Thoracic aorta (tissue), 2 donors: ENCODE data around the gene MTA2. TPM values are rescaled to one million over a fixed set of nuclear protein-coding genes. Genes with fewer than 3 reads are reported as not detected.

Experiments used
- ATAC-seq: fragments of 150-250 bp; one replicate; pipeline ENCODE4 v1.8.0; 2017; ENCODE audit warnings: low read depth; ENCODE audit not compliant: insufficient number of reproducible peaks, low FRiP score
- DNase-seq: peaks from one replicate; pipeline ENCODE4 v3.0.0-alpha.2; 2020; ENCODE audit warnings: low spot score
- H3K27ac ChIP-seq, 2 donors: fragments of 200-600 bp; sonication (generic); 1 replicate in 1 of 2; 2 replicates in 1 of 2; pipeline ENCODE4 v1.5.1; 2016; ENCODE audit warnings: mild to moderate bottlenecking in 2 of 2, moderate library complexity in 2 of 2
- H3K27me3 ChIP-seq: fragments of 200-600 bp; sonication (generic); replicated peaks from 2 replicates; pipeline ENCODE4 v1.6.0; 2016; ENCODE audit warnings: mild to moderate bottlenecking; ENCODE audit not compliant: insufficient read depth
- H3K36me3 ChIP-seq: fragments of 200-600 bp; sonication (generic); one replicate; pipeline ENCODE4 v1.5.1; 2016
- H3K4me1 ChIP-seq, 2 donors: fragments of 200-600 bp; sonication (generic); 1 replicate in 1 of 2; 2 replicates in 1 of 2; pipeline versions ENCODE4 v1.5.1 to v1.6.0; 2016; ENCODE audit warnings: low read depth in 2 of 2, mild to moderate bottlenecking in 1 of 2; ENCODE audit not compliant: control insufficient read depth in 1 of 2
- H3K4me3 ChIP-seq: fragments of 200-600 bp; sonication (generic); 2 replicates; pipeline ENCODE4 v1.5.1; 2016; ENCODE audit warnings: mild to moderate bottlenecking
- H3K9me3 ChIP-seq: fragments of 200-600 bp; sonication (generic); 2 replicates; pipeline ENCODE4 v1.5.1; 2016
- total RNA-seq, 2 donors: library from RNA; depleted of rRNA; stranded (reverse); fragments of >200 nt; gene quantifications; one replicate each; pipeline versions ENCODE4 v1.1.0 to v1.2.3, GENCODE V29; 2016
- TF ChIP-seq, protein P1 (sequence below): fragments of 200-600 bp; sonication (generic); IDR thresholded peaks from one replicate; pipeline ENCODE4 v1.5.1; 2019; ENCODE audit warnings: antibody characterized with exemption

MTA2 gene
- total RNA-seq, 2 donors from 2014 or later: 55.9 to 124 TPM

DNA sequence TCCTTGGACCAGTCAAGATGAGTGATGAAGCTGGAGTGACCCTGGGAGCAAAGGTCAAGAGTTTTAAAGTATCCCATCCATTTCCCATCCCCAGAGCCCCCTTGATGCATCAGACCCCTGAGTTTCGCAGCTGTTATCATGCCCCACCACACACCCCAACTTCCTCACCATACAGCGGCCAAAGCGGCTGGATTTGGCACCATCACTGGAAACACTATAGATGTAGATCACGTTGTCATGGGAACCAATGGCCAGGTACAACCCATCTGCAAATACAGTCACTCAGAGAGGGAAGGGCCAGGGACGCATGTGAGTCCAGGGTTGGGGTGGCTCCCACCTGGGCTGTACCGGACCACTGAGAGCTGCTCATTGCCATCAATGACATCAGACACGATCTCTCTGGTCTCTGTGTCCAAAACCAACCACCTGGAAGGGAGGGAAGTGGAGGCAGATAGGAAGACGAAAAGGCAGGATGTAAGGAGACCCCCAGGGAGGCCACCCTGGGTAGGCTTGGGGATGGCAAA lies 2.2 kb upstream of the MTA2 start:
- Histone ChIP-seq H3K4me1 (peaks cover 16 to 33% of the 10 kb centered on the region in 2 donors), H3K27me3 (no peaks in the 10 kb centered on the region), H3K9me3 (no peaks in the 10 kb centered on the region), H3K36me3 (peaks cover 24% of the 10 kb centered on the region), H3K4me3 (no peak overlapping the region), H3K27ac (peak overlapping the region; percentile 98 to 99)
- DNase-seq: no peak
- TF ChIP-seq, protein P1, sequence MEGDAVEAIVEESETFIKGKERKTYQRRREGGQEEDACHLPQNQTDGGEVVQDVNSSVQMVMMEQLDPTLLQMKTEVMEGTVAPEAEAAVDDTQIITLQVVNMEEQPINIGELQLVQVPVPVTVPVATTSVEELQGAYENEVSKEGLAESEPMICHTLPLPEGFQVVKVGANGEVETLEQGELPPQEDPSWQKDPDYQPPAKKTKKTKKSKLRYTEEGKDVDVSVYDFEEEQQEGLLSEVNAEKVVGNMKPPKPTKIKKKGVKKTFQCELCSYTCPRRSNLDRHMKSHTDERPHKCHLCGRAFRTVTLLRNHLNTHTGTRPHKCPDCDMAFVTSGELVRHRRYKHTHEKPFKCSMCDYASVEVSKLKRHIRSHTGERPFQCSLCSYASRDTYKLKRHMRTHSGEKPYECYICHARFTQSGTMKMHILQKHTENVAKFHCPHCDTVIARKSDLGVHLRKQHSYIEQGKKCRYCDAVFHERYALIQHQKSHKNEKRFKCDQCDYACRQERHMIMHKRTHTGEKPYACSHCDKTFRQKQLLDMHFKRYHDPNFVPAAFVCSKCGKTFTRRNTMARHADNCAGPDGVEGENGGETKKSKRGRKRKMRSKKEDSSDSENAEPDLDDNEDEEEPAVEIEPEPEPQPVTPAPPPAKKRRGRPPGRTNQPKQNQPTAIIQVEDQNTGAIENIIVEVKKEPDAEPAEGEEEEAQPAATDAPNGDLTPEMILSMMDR: no peak
- no peak for ATAC-seq

DNA sequence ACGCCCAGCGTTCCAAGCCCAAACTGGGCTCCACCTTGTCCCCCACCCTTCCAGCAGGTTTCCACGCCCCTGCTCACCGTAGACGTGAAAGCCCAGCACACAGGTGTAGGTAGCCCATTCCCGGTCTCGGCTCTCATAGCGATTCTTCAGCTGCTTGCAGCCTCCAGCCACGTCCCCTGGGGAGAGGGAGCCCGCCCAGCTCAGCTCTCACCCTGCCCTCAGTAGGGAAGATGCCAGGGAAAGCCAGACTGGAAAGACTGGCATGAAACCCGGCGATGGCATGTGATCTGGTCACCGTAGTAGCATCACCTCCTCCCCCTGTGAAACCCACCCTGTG lies 1.4 kb upstream of the MTA2 start:
- no peak for DNase-seq
- Histone ChIP-seq H3K27me3 (no peaks in the 10 kb centered on the region), H3K36me3 (peaks cover 24% of the 10 kb centered on the region), H3K27ac (peak overlapping the region; percentile 98 to 99), H3K4me1 (peaks cover 20 to 40% of the 10 kb centered on the region in 2 donors), H3K9me3 (no peaks in the 10 kb centered on the region), H3K4me3 (peak overlapping the region; percentile 98)
- no peak for ATAC-seq
- TF ChIP-seq, protein P1: no peak

DNA sequence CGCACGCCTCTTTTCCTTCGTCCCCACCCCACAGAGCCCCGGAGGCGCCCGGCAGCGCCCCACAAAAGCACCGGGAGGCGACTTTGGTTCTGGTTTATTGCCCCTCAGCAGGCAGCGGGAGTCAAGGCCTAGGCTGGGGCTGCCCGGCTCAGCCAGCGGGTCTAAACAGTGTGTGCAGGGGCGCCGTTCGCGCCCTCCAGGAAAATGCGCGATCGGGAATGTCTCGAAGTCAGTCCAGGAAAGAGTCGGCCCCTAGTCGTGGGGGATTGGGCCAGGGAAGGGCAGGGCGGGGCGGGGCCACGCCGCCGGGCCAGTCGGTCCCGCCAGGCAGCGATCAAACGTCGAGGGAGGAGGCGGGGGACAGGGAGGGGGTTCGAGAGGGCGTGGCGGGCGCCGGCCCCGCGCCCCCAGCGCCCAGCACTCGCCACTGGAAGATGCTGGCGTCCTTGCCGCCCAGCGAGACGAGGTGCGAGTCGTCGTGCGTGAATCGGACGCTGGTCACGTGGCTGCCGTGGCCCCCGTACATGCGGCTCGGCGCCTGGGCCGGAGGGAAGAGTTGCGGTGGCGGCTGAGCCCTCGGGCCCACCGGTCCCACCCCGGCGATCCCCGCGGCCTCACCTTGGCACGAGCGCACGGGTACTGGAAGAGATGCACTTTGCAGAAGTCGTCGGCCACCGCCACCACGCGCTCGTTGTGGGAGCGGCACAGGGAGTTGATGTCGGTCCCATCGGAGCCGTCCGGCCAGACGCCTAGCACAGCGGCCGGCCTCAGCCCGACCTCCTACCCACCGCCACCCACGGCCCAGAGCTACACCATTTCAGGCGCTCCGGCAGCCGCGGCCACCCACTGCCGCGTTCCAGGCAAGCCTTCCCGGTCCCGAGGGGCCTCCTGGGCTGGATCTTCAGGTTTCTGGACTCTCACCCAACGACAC lies 741 bp upstream of the MTA2 start:
- ATAC-seq (peak; percentile 40), DNase-seq (no peak)
- no peaks in the 10 kb centered on the region for H3K27me3 ChIP-seq
- H3K36me3 ChIP-seq: peaks cover 29% of the 10 kb centered on the region
- H3K4me1 ChIP-seq: peaks cover 20 to 40% of the 10 kb centered on the region in 2 donors
- TF ChIP-seq, protein P1: no peak
- H3K9me3 ChIP-seq: no peaks in the 10 kb centered on the region
- peak overlapping the region; percentile 98 to 99 for H3K27ac ChIP-seq
- peak overlapping the region; percentile 98 for H3K4me3 ChIP-seq

DNA sequence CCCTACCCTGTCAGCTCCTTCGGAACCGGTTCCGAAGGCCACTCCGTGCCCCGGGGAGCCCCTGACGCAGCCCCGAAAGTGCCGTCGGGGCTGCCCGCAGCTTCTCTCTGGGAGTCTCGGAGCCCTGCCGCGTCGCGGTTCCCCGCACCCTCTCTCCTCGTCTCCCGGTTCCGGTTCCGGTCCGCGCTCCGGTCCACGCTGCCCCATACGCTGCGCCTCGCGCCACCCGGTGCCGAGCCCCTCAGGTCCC lies 618 bp downstream of the MTA2 start:
- no peaks in the 10 kb centered on the region for H3K9me3 ChIP-seq
- peaks cover 34% of the 10 kb centered on the region for H3K36me3 ChIP-seq
- no peak for ATAC-seq
- no peak for DNase-seq
- TF ChIP-seq, protein P1: no peak
- peak overlapping the region; percentile 98 to 99 for H3K27ac ChIP-seq
- peak overlapping the region; percentile 98 for H3K4me3 ChIP-seq
- H3K27me3 ChIP-seq: no peaks in the 10 kb centered on the region
- H3K4me1 ChIP-seq: peaks cover 20 to 40% of the 10 kb centered on the region in 2 donors

- Histone ChIP-seq H3K4me1 (peaks cover 20 to 40% of the 10 kb centered on the region in 2 donors), H3K27me3 (no peaks in the 10 kb centered on the region), H3K36me3 (peaks cover 34% of the 10 kb centered on the region), H3K9me3 (no peaks in the 10 kb centered on the region), H3K27ac (peak overlapping the region; percentile 98 to 99), H3K4me3 (peak overlapping the region; percentile 98)
- TF ChIP-seq, protein P1: no peak
- no peak for ATAC-seq
- DNase-seq: no peak
These were observed 1.1 kb downstream of the MTA2 start for GRCh38 chr11:62600367-62601121.
